Stimulated activated CD8-positive, alpha-beta memory T cell treated with anti-CD3 and anti-CD28 coated beads, Interleukin-4, amount 100 ng/mL, for 1 hour (primary cell): ENCODE measurements around the gene ANXA10.
"Not testable (repeated sequence)": the region's sequence is repeated elsewhere in the genome, so short reads cannot be mapped to it uniquely, and the experiment has no call there.

ENCODE experiments used
- DNase-seq, 2 donors: peaks; one replicate each; pipeline ENCODE4 v3.0.0-alpha.2; 2020; ENCODE audit warnings: low read depth in 2 of 2, low spot score in 1 of 2

ANXA10 gene

DNA sequence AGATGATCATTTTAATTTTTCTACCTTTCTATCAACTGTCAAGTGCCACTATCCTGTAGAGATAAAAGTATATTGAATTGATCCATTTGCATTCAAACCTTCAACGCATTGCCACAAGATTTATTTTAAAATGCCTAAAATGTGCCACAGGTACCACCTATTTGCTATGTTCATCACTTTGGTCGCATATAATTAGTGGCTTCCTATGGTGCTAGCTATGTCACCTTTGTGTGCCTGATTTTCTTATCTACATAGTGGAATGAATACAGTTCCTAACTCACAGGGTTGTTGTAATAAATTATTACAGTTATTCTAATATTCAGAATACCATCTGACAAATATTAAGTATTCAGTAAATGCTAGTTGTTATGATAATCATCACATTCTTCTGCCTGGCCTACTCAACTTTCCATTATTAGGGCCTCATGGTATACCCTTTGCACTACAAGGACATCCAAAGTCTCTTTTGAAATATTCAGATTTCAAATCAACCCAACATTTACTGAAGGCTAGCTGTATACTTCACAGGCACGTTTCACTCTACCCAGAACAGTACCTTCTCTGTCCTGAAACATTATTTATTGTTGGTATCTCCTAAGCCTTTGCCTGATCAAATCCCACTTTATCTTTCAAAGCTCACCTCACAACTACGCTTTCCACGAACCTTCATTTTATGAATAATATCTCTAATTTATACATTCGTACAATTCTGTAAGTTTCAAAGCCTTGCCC is 62.4 kb downstream of the ANXA10 start:
- DNase-seq, result no peak

DNA sequence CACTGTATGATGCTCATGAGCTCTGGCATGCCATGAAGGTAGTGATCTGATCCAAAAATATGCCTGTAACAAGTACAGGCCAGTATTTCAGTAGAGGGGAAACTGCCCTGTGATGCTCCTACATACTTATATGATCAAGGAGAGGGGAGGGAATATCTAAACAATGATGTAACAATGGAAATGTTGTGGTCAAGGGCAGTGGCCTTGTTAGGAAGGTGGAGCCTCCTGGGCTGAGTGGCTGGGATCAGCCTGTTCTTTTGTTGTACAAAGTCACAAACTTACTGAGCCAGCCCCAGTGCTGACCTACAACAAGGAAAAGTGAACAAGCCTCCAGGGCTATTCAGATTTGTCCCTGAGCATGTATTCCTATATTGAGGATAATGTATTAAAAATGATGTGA is 70.3 kb downstream of the ANXA10 start:
- no peak for DNase-seq

DNA sequence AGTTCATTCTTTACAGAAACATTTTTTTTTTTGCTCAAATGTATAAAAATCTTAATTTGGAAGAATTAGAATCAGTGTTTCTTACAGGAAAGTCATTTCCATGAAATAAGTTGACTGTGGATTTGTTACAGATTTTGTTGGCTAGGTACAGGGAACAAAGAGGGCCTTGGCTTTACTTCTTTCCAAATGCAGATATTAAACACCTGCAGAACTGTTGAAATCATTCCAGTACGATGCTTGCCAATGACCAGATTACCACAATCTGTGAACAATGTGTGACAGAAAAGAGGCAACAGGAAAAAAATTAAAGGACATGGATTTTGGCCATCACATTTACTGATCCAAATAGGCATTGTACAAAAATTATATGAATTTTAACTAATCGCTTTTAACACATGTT is 70.8 kb downstream of the ANXA10 start:
- no peak for DNase-seq

DNA sequence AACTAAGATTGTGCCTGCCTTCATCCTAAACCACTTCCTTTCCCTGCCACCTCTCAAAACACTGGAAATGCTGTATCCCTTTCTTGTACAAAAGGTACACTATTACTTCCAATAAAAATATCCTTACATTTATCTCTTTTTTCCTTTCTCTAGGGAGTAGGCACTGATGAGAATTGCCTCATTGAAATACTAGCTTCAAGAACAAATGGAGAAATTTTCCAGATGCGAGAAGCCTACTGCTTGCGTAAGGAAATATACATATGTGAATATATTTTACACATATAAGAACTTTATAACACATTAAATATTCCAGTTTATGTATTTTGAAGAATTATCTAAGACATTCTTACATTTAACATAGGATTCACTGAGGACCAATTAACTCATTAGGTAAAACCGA is 71.7 kb downstream of the ANXA10 start:
- DNase-seq, result no peak

DNA sequence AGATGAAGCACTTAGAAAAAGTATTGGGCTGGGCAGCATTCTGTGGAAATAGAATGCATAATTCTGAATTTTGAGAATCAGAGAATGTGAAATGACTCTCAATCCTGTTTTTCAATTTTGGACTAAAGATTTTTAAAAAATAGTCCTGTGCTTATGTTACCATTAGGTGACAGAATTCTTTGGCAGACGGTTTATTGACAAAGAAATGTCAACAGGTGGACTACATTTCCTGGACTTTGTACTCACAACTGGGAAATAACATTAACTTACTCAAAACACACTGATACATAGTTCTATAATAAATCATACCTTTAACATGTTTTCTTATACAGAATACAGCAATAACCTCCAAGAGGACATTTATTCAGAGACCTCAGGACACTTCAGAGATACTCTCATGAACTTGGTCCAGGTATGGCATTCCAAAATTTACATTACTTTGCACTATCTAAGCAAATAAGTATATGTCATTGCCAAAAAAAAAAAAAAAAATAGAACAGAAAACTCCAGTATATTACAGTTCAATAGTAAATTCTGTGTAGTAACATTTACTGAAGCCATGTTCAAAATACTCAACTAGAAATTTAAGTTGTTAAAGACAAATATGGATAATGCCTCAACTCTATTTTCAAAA is 72.7 kb downstream of the ANXA10 start:
- DNase-seq, result no peak

DNA sequence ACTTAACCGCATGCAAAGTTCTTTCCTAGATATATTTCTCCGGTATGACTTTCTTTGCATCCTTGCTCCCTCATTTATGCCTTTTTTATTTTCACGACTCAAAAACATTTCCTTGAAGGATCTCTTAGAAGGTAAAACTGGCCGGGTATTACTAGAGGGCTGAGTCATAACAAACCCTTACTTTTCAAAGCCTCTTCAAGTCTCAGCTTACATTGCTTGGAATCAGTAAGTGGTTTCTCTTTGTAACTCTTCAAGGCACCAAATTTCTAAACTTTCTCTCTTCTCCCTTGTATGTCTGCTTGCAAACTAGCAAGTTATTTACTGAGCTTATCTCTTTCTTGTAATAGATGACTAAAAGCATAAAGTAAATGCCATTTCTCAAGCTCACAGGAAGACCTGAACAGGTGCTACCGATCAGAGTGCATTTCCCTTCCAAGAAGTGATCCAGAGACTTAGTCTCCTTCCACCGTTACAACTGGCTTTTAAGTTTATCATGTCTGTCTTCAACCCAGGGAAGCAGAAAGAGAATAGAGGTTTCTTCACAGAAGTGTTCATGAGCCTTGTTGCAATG is 75.5 kb downstream of the ANXA10 start:
- DNase-seq, result no peak

DNA sequence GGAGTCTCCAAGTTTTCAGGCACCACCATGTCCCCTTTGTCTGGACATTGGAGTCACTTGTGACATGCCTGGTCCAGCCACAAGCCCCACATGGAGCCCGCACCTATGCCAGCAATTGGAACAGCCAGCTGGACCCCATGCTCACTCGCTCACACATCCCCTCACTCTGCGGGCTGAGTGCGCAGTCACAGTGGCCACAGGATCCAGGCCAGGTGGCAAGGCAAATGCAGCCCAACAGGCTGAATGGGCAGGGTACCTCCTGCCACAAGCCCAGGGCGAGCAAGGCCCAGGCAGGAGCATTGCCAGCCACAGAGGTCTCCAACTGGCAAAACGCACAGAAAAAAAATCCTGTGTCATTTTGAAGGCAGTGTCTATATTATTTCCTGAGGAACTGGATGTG is 82.0 kb downstream of the ANXA10 start:
- DNase-seq, result no peak

DNA sequence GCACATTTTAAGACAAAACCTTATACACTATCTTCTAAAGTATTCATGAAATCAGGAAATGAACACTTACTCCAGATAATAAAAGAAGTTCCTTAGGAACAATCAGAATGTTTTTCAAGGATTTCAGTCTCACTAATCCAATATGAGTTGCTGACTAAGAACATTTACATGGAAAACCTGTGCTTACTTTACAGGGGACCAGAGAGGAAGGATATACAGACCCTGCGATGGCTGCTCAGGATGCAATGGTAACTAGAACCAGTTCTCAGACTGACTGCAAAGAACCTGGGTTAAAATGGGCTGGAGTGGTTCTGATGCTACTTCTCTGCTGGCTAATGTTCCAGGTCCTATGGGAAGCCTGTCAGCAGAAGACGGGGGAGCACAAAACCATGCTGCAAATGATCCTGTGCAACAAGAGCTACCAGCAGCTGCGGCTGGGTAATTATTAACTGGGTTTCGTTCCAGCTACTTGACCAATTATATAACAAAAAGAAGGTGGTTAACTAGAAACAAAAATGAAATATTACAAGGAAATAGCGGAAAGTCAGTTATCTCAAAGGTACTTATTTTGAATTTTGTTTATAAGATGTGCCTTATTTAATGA is 85.3 kb downstream of the ANXA10 start:
- no peak for DNase-seq

DNA sequence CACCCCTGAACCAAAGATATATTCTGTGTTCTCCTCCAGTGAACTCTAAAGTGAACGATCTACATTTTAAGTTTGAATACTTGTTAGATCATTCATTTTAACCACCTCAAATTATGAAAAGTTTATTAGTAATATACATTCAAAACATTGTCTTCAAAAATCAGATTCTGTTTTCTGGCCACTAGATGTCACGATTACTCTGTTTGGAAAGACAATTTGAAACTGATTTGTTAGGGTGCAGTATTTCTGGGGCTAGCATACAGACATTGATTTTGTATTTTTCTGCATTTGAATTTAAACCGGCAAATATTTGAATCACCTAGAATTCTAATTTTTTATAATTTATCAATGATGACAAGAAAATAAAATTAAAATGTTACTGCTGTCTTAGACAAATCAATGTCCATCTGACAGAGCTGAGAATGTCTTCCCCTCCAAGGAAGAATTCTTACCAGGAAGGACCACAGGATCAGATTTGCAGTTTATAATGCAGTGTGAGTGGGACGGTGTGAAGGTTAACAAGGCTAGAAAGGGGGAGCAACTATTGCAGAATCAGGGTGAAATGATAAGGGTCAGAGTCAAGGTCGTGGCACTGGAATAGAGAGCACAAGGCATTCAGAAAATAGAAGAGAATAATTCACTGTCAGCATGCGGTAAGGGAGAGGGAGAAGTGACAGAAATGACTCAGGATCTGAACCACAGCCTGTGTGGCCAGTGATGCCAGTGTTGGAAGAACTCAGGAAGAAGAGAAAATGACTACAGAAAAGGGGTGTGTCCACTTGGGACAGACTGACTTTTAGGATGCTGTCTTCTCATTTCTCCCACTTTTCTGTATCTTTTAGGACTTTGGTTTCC is 91.6 kb downstream of the ANXA10 start:
- DNase-seq, result no peak

DNA sequence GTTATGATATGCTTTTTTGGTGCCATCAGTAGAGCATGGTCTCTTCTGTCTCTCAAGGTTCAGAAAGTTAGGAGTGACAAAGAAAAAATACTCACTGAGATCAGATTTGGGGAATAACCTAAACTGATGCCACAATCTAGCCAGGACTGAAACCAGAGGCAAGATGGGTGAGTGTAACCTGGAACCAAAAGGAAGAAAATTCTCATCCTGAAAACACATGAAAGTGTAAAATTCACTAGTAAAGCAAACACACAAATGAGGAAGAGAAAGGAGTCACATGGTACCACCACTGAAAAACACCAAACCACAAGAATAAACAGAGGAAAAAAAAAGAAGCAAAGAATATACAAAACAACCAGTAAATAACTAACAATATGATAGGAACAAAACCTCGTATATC is 96.4 kb downstream of the ANXA10 start:
- no peak for DNase-seq

DNA sequence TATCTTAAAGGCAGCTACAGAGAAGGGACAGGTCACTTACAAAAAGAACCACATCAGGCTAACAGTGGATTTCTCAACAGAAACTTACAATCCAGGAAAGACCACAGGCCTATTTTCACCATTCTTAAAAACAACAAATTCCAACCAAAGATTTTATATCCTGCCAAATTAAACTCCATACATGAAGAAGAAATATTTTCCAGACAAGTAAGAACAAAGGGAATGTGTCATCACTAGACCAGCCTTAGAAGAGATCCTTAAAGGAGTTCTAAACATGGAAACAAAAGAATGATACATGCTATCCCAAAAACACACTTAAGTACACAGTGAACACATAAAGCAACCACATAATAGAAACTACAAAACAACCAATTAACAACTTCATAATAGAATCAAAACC is 105.6 kb downstream of the ANXA10 start:
- no peak for DNase-seq

DNA sequence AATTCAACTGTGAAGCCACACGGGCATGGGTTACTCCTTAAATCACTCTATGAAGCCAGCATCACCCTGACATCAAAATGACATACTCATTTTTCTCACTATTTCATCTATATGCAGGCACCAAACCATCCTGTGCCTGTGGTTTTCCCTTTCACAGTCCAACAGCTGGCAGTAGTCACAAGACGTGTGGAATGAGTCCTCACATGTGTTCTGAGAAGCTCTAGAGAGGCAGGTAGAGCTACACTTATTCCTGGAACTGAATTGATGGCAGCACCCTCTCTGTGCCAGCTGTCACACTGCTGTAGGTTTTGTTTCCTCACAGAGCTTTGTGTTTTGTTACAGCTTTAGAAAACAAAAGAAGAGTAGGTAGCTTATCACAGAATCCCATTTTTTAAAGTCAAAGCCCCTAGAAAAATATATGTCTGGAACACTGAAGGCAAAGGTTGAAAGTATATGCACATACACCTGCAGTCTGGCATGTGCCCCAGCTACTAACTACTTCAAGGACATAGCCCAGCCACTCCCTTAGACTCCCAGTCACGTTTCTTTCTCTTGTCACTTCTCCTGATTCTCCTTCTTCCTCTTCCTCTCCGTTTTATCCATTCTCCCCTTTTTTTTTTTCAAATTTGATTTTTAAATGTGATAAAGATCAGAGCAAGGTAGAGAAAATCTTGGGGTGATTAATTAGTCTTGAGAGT is 107.1 kb downstream of the ANXA10 start:
- DNase-seq, result no peak

DNA sequence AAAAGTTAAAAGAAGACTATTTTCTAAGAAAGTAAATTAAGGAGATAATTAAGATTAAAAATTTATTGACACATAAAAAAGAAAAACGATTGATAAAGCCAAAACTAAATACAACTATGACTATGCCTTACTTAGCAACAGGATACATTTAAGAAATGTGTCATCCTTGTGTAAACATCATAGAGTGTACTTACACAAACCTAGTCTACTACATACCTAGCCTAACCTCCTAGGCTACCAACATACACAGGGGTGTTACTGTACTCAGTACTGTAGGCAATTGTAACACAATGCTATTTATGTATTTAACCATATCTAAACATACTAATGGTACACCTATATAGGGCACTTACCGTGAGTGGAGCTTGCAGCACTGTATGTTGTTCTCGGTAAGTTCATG is 108.3 kb downstream of the ANXA10 start:
- DNase-seq, result no peak

DNA sequence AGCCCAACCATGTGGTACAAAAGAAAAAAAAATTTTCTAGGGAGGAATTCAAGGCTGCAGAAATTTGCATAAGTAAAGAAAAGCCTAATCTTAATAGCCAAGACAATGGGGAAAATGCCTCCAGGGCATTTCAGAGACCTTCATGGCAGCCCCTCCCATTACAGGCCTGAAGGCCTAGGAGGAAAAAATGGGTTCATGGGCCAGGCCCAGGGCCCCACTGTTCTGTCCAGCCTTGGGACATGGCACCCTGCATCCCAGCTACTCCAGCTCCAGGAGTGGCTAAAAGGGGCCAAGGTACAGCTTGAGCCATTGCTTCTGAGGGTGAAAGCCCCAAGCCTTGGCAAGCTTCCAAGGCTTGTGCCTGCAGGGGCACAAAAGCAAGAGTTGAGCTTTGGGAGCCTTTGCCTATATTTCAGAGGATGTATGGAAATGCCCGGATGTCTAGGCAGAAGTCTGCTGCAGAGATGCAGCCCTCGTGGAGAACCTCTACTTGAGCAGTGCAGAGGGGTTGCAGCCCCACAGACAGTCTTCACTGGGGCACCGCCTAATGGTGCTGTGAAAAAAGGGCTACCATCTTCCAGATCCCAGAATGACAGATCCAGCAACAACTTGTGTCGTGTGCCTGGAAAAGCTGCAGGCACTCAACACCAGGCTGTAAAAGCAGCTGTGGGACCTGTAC is 111.0 kb downstream of the ANXA10 start:
- DNase-seq, result no peak

DNA sequence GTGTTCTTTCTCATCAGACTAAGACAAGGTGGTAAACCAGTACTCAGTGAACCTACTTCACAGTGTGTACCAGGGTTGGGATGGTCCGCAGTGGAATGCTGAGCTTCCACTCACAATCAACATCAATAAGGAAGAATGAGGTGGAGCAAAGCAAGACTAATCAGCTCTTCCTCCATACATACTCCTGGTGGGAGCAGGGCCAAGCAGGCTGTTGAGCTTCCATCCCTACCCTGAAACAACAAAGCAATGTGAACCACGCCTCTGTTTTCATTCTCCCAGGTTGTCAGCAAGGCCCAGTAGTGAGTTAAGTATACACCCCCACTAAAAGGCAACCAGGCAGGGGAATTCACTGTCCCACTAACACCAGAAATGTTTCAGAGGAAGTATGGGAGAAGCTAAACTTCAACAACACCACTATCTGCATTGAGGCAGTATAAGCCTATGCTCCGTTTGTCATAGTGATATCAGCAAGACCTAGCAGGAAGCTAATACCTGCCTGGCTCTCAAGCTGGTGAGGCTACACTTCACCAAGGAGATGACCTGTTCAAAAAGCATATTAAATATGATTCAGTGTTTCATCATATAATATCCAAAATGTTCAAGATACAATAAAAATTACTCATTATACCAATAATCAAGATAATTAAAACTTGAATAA is 116.7 kb downstream of the ANXA10 start:
- no peak for DNase-seq

DNA sequence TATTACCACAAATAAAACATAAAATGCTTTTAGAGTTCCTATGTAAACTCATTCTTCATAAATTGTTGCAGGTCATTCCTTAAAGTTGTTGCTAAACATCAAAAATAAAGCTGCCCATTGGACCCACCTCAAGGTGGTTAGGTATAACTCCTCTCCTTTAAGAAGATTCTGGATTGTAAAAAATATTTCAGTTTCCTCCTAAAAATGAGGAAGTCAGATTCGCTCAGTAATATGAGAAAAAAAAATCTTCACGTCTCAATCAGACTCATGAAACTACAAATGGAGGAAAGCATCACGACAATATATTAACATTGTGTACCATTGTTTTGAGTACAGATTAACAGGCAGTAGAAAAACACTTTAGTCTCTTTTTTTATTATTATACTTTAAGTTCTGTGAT is 120.3 kb downstream of the ANXA10 start:
- DNase-seq, result no peak

DNA sequence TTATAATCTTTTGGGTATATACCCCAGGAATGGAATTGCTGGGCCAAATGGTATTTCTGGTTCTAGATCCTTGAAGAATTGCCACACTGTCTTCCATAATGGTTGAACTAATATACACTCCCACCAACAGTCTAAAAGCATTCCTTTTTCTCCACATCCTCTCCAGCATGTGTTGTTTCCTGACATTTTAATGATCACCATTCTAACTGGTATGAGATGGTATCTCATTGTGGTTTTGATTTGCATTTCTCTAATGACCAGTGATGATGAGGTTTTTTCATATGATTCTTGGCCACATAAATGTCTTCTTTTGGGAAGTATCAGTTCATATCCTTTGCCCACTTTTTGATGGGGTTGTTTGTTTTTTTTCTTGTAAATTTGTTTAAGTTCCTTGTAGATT is 121.2 kb downstream of the ANXA10 start:
- DNase-seq, result not testable (repeated sequence)

DNA sequence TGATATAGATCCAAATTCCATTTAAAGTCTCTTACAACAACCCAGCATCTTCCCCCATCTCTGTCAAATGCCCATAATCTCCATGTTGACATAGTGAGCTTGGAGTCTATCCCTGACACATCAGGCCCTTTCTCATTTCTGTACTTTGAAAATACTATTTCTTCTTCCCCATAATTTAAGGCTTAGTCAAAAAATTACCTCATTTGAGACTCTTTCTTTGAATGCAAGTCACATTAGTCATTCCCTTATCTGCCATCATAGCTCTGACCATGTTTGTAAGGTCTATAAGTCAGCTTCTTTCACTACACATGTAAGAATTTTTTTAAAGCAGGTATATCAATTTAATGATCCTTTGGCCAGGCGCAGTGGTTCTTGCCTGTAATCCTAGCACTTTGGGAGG is 126.3 kb downstream of the ANXA10 start:
- no peak for DNase-seq

DNA sequence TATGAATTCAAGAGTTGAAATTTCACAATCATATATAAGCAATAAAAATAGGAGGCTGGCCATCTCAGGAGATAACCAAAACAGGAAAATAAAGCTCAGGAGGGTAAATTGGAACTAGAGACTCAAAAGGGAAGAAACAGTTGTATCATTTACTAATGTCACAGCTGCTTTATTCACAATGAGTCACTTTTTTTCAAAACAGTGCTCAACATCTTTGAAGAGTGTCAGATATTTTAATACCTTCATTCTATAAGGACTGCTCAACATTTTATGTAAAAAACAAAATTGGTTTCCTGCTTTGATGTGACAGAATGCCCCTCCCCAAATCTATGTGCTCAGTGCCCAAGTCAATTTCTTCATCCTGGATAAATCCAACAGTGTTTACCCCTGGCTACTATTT is 128.6 kb downstream of the ANXA10 start:
- DNase-seq, result no peak

DNA sequence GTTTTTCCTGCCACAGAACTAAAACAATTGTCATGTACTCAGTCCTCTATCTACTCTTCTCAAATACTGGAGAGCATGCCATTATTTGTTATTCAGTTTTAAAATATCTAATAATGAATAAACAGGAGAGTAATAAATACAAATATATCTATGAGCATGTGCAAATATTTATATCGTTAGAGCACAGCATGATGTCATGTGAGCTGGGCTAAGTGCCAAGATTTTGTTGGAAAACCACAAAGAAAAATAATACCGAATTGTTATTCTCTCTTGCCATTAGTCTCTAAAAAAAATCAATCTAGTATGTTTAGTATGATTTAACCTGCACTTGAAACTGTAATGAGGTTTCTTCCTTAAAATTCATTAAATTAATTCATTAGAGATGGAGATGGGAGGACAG is 129.0 kb downstream of the ANXA10 start:
- DNase-seq, result no peak
